NCI-H510A treated with DMSO at 0.1 percent for 48 hours (cell line): ENCODE measurements around the gene ARL15.

Source experiments
- DNase-seq: peaks from one replicate; lab custom pipeline; 2025; lab: John Stamatoyannopoulos, UW

The ARL15 gene

GRCh38 chr5:54282876-54283275 lies 27.5 kb downstream of the ARL15 start:
- no peak for DNase-seq

GRCh38 chr5:54281960-54282692 lies 28.2 kb downstream of the ARL15 start:
- DNase-seq = no peak

GRCh38 chr5:54279960-54280359 lies 30.4 kb downstream of the ARL15 start:
- DNase-seq = no peak

- DNase-seq = no peak
Measured at GRCh38 chr5:54278979-54279717, 31.2 kb downstream of the ARL15 start.

GRCh38 chr5:54278036-54278830 lies 32.1 kb downstream of the ARL15 start:
- DNase-seq = no peak

GRCh38 chr5:54276048-54276447 lies 34.3 kb downstream of the ARL15 start:
- no peak for DNase-seq

GRCh38 chr5:54275361-54275760 lies 35.0 kb downstream of the ARL15 start:
- DNase-seq = no peak

GRCh38 chr5:54274944-54275343 lies 35.4 kb downstream of the ARL15 start:
- no peak for DNase-seq

GRCh38 chr5:54273715-54274114 lies 36.7 kb downstream of the ARL15 start:
- DNase-seq = no peak

- DNase-seq = no peak
Measured at GRCh38 chr5:54272746-54273145, 37.6 kb downstream of the ARL15 start.

- no peak for DNase-seq
Measured at GRCh38 chr5:54270326-54270725, 40.0 kb downstream of the ARL15 start.

- no peak for DNase-seq
Measured at GRCh38 chr5:54264574-54264973, 45.8 kb downstream of the ARL15 start.

GRCh38 chr5:54263447-54263846 lies 46.9 kb downstream of the ARL15 start:
- DNase-seq = no peak

- DNase-seq = no peak
Measured at GRCh38 chr5:54261596-54261995, 48.8 kb downstream of the ARL15 start.

- DNase-seq = no peak
Measured at GRCh38 chr5:54259981-54260380, 50.4 kb downstream of the ARL15 start.

- no peak for DNase-seq
Measured at GRCh38 chr5:54259090-54259489, 51.3 kb downstream of the ARL15 start.

- peak; percentile 48 for DNase-seq
Measured at GRCh38 chr5:54257366-54258118, 52.8 kb downstream of the ARL15 start.

- DNase-seq = no peak
Measured at GRCh38 chr5:54254482-54255198, 55.7 kb downstream of the ARL15 start.

- peak; percentile 46 for DNase-seq
Measured at GRCh38 chr5:54251981-54252380, 58.4 kb downstream of the ARL15 start.

- DNase-seq = peak; percentile 17
Measured at GRCh38 chr5:54249210-54250028, 61.0 kb downstream of the ARL15 start.
